ENCODE measurements around the gene FNDC3B.

FNDC3B gene

DNA sequence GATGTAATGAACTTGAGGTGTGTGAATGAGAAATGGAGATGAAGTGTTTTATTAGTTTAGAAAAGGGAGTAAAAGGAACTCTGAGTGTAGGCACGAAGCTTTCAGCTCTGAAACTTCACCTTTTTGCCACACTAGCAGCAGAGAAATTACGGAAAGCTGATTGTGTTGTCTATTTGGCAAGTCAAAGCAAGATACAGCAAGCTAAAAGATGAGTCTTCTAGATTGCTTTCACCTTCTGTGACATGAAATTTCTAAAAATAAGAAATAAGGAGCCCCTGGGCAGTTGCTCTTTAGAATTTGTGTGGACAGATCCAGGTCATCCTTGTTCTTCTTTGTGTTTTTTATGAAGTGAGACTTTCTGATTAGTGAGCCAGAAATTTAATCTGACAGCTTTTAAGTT is 143.4 kb downstream of the FNDC3B start:
- DNase-seq (ENCODE audit: insufficient read length, low spot score) = no peak
- no peak for FAIRE-seq

DNA sequence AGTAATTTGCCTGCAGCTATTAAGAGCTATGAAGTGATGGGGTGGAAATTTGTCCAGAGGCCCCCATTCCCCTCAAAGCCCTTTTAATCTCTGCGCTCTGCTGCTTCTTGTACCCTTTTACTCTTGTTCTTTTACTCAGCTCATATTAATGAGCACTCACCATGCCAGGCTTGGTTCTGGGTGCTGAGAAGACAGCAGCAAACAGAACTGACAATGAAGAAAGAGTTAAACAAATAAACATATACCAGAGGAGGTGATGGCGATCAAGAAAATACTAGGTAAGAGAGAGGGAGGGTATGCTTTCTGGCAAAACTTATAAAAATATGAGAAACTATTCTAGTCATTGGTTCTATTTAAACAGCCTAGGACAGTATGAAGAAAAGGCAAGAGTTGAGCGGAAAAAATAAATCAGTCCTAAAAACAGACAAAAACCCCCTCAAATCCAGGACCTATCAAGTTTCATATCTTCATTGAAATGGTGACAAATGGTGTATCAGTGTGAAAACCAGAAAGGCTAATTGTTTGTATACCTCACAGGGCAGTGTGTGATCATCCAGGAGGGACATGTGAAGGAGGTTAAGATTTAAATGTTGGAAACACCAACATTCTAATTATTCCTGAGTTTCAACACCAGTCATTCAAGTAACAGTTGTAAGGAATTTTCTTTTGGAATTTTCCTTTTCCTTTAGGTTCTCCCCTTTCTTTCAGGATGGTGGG is 144.9 kb downstream of the FNDC3B start:
- DNase-seq (ENCODE audit: insufficient read length, low spot score) (no peak), FAIRE-seq (no peak)

DNA sequence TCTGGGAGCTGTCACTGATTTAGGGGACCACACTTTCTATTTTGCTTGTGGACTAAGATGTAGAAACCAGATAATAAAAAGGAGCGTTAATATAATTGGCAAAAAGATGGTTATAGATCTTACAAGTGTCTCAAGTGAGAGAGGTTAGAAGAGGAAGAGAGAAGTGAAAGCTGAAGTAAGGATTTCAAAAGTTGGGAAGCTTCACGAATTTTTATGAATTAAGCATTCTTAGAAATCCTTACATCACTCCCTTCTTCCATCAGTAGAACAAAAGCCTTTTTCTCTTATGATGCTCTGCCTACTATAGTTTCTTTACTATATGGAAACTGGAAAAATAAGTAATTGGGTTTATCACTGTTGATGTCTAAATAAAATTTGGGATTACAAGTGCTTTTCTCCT is 146.5 kb downstream of the FNDC3B start:
- FAIRE-seq (no peak), DNase-seq (ENCODE audit: insufficient read length, low spot score) (no peak)

DNA sequence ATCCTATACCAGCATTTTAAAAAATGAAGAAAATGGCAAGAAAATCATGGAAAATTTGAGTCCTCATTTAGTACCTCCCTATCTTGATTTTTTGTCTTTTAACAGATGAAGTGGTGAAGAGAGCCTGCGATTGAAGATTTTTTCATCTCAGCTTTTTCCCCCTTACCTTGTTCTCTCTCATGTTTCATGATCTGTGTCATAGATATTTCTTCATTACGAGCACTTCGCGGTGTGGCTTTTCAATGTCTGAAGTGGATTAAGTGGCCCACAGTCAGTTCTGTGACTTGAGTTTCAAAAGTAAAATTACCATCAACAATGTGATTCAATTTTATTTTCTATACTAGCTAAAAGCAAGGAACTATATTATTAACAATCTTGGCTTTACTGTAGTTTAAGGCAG is 147.2 kb downstream of the FNDC3B start:
- DNase-seq (ENCODE audit: insufficient read length, low spot score) = no peak

DNA sequence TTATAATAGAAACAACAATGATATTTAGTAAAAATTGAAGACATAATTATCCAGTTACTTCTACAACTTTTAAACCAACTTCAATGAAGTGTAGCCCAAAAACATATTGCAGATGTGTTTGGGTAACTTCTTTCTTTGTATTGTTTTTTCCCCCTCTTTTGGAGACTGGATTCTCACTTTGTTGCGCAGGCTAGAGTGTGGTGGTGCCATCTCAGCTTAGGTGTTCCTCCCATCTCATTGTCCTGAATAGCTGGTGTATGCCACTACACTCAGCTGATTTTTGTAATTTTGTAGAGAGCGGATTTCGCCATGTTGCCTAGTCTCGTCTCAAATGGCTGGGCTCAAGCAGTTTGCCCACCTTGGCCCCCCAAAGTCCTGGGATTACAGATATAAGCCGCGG is 148.1 kb downstream of the FNDC3B start:
- no peak for FAIRE-seq
- no peak for DNase-seq (ENCODE audit: insufficient read length, low spot score)

More for the DNA sequence above, 147.2 kb downstream of the FNDC3B start:
- no peak for FAIRE-seq

DNA sequence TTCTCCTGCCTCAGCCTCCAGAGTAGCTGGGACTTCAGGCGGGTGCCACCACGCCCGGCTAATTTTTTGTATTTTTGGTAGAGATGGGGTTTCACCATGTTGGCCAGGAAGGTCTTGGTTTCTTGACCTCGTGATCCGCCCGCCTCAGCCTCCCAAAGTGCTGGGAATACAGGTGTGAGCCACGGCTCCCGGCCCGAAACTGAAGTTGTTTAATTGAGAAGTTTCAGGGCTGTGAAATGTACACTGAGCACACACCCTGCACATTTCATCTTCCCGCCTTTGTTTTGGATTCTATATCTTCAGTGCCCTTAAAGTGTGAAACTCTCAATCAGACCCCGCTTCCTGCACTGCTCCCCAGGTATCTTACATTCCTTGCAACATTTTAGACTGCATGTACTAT is 149.1 kb downstream of the FNDC3B start:
- no peak for FAIRE-seq

DNA sequence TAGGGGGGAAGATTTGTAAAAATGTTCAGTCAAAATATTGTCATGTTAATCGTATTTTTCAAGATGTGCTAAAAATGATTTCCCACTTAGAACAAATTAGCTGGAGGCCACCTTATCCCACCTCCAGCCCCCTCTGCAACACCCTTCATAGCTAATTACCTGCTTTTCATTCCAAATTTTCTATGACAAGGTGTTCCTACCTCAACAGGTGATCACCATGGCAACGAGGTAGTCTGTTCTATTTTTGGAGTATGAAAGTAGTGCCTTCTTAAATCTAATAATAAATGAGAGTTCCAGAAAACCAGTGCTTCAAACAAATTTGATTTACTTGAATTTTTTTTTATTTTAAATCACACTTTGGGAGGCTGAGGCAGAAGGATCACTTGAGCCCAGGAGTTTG is 149.8 kb downstream of the FNDC3B start:
- FAIRE-seq = no peak
- DNase-seq (ENCODE audit: insufficient read length, low spot score) = no peak

More for the DNA sequence above, 149.1 kb downstream of the FNDC3B start:
- DNase-seq (ENCODE audit: insufficient read length, low spot score) = no peak

DNA sequence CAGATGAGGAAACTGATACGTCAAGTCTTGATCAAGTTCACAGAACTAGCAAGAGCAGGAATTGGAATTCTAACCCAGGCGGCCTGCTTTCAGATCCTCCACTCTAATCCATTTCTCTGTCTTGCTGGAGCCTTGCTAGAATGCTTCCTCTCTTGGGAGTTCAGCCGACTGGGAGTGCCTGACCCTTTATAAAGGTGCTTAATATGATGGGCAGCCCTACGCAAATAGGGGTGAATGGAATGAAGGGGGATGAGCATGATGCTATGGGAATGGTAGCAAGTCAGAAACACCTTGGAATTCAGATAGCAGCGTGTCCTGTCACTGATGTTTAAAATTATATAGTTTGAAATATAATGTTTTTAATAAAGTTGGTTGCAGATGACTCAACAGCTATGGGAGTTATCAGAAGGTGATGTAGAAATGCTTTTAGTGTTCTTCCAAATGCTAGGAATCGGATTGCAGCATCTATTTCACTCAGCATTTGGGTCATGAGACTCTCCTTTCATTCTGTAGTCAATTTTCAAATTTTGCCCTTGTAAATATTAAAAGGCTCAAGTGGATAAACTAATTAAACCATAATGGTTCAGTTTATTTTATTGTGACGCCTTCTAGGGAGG is 150.7 kb downstream of the FNDC3B start:
- FAIRE-seq = no peak
- DNase-seq (ENCODE audit: insufficient read length, low spot score) = no peak

DNA sequence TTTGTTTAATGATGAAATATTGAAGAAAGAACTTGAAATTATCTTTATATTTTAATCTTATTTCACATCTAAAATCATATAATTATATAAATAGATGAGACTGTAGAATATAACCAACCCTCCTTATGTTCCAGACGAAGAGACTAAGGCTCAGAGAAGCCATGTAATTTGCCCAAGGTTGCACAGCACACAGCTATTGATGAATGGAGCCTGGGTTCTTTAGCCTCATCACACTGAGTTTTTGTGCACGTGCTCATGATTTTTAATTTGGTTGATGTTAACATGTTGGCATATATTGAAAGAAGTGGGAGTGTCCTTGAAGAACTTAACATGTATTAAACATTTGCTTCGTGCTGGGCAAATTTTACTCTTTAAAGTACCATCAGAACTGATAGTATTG is 151.6 kb downstream of the FNDC3B start:
- no peak for DNase-seq (ENCODE audit: insufficient read length, low spot score)

DNA sequence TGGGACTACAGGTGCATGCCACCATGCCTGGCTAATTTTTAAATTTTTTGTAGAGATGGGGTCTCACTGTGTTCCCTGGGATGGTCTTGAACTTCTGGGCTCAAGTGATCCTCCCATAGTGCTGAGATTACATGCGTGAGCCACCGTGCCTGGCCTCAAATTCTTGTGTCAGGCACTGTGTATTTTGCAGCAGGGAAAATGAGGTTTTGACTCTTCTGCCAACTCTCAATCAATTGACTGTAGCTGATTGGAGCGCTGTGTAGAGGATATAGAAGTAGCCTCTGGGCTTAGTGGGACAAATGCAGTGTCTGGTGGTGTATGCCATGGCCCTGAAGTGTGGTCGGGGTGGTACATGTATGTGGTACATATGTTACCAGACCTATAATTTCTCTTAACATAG is 152.3 kb downstream of the FNDC3B start:
- no peak for FAIRE-seq

More for the DNA sequence above, 151.6 kb downstream of the FNDC3B start:
- FAIRE-seq = no peak

DNA sequence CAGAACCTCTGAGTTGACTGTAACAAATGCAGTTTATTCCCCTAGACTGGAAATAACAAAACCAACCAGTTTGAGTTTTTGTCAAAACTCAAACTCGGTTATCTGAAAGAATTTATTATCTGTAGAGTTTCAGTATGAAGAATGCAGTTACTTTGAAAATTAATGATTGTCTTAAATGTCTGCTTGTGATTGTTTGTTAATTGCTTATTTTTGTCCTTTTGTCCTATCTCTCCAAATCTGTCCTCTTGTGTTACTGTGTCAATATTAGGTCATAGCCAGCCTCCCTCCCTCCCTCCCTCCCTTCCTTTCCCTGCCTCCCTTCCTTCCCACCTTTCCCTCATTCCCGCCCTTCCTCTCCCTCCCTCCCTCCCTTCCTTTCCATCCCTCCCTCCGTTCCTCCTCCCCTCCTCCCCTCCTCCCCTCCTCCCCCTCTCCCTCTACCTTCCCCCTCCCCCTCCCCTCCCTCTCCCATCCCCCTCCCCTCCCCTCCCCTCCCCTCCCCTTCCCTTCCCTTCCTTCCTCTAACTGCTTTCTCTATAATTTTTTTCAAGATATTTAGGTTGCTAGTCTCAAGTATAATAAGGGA is 153.5 kb downstream of the FNDC3B start:
- DNase-seq (ENCODE audit: insufficient read length, low spot score) = no peak
- FAIRE-seq = no peak

More for the DNA sequence above, 152.3 kb downstream of the FNDC3B start:
- DNase-seq (ENCODE audit: insufficient read length, low spot score) = no peak

DNA sequence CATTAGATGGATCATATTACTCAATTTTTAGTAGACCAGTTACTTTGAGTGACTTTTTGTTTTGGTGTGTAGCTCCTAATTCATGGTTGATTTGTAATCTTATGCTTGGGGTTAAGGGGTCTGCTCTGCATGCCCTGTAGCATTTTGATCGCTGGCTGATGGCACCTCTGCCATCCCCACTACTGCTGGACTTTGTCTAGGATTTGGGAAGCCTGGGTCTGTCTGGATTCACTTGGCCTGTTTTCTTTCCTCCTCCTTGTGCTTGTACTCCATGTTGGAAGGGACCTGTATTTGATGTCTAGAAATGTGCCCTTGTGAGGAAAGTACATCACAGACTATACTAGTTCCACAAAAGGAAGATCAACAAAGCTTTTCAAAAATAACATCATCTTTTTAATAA is 154.1 kb downstream of the FNDC3B start:
- DNase-seq (ENCODE audit: insufficient read length, low spot score) = no peak
- FAIRE-seq = no peak

DNA sequence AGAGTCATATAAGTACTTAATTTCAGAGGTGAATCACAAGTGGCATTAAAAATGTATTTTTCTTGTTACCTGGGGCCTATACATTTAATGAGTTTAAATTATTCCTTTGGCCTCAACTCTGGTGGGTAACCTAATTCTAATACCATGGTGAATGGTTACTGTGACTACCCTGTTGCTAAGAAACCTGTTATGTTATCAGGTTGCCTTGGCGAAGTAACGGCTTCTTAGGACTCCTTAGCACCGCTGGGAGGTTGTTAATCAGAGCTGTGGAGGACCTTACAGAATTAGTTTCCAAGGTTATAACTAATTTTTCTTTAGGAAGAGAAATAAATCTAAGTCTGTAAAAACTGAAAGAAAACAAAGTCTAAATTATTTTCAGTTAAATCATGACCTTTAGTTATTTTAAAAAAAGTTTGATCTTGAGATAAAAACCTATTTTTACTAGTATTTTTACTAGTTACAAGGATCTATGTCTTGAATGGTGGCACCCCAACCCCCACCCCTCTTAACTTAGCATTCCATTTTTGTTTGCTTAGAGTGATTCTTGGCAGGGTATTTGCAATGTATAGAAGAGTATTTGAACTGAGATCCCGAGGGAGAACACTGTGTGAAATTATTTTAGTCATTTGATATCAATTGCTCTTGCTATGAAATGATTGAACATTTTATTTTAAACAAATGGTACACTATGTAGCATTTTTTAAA is 155.5 kb downstream of the FNDC3B start:
- no peak for FAIRE-seq
- no peak for DNase-seq (ENCODE audit: insufficient read length, low spot score)

DNA sequence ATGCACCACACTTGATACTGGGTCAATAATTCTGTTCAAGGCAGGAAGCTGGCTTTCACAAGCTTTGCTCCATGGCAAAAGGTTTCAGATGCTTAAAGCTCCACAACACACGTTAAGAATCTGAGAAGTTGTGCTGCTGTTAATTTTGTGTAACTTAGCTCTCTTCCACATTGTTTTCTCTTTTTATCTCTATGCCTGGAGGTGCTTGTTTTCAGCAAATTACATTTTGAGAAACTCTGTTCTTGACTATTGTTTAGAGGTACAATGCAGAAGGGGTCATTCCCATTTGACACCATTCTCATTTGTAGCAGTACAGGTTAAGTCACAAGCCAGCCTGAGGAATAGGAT is 156.0 kb downstream of the FNDC3B start:
- no peak for DNase-seq (ENCODE audit: insufficient read length, low spot score)
- no peak for FAIRE-seq

DNA sequence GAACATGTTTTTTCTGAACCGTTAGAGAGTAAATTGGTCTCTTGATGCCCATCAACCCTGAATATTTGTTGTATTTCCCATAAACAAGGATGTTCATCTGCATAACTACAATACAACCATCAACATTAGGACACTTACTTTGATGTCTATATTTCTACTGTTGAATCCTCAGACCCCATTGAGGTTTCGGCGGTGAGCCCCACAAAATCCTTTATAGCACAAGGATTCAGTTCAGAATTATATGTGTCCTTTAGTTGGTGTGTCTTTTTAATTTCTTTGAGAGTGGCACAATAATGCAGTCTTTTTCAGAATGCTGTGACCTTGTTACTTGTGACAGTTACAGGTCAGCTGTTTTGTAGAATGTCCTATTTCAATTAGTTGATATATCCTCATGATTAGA is 158.0 kb downstream of the FNDC3B start:
- FAIRE-seq (peak; percentile 21), DNase-seq (ENCODE audit: insufficient read length, low spot score) (no peak)

DNA sequence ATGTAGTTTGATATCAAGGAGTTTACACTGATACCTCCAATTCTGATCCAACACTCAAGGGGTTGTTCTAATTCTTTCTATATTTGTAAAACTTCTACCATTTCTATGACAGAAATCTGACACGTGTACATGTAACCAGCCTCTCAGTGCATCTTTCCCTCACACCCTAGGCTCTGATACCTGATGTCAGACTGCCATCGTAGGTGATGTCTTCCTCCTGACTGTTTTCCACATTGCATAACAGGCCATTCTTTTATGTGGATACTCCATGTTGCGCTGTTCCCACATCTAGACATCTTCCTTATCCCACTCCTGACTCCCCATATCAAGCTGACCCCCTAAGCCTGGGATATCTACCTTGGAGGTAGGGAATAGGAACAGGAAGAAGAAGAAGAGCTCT is 159.1 kb downstream of the FNDC3B start:
- no peak for FAIRE-seq

DNA sequence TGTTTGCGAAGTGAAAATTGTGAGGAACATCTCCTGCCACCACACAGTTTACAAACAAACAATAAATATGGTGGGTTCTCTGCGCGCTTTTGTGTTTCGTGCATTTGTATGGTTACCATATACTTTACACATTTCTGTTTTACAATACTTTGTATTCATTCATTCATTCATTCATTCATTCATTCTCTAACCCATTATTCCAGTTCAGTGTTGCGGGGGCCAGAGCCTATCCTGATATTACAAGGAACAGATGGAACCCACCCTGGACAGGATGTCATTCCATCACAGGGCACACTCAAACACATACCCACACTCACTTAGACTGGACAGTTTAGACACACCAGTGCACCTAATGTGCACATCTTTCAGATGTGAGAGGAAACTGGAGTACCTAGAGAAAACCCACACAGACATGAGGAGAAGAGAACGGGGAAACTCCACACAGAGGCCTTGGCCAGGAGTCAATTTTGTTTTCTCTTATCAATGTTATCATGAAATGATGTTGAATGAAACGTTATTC is 160.5 kb downstream of the FNDC3B start:
- FAIRE-seq (no peak), DNase-seq (ENCODE audit: insufficient read length, low spot score) (no peak)

More for the DNA sequence above, 159.1 kb downstream of the FNDC3B start:
- DNase-seq (ENCODE audit: insufficient read length, low spot score) = no peak

DNA sequence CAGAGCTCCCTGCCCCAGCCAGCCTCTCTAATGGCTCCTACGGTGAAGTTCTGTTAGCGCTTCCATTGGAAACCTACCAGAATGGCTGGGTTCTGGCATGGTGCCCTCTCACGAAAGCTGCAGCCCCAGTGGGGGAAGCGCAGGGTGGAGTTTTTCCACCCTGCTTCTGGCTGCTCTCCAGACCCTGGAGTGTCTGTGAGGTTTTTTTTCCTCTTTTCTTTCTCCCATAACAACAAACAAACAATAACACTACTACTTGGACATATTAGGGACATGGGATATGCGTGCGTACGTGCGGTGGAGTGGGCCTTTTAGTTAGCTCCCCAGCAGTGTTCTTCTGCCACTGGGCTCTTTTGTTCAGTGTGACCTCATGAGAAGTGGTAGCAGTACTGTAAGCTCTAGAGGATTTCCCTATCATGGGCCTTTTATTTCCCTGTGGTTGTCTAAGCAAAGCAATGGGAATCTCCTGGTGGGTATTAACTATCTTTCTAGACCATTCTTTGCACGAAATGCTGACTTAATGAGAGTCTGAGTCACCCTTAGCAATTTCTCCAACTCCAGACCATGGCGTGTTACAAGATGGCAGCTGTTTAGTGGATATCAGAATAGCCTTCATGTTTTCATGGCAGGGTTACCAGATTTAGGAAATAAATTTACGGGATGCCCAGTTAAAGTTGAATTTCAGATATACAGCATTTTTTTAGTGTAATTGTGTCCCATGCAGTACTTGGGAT is 161.9 kb downstream of the FNDC3B start:
- no peak for DNase-seq (ENCODE audit: insufficient read length, low spot score)
- FAIRE-seq = no peak

DNA sequence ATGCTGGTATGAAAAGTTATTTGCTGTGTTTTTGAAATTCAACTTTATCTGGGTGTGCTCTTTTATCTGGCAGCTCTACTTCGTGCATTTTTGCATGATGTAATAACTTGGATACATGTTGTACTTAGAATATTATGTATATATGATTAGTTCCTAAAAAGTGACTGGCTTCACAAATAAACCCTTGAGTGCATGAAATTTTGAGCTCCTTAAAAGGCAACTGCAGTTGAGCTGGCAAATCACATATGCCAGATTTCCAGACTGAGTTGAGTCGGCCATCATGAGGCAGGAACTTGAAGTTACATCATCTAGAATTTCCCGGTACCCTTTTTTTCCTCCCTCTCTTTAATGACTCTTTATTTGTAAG is 162.5 kb downstream of the FNDC3B start:
- DNase-seq (ENCODE audit: insufficient read length, low spot score) = no peak
- FAIRE-seq = no peak

DNA sequence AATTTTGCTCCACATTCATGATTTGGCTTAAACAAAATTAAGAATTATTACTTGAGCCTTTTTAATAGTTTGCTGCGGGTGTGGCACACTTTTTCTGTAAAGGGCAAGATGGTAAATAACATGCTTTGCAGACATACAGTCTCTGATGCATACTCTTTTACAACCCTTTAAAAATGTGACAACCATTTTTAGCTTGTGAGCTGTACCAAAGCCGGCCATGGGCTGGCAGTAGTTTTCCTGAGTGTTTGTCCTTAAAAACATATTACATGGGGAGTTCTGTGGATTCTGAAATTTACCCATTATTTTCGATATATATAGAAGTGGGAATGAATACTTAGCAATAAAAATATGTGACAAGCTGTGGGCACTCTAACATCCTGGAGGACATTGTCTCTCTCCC is 163.4 kb downstream of the FNDC3B start:
- FAIRE-seq = no peak
- no peak for DNase-seq (ENCODE audit: insufficient read length, low spot score)

Data from GM19239 (cell line).